ENCODE data around the gene FMNL2. TPM values are rescaled to one million over a fixed set of nuclear protein-coding genes. Genes with fewer than 3 reads are reported as not detected.

The FMNL2 gene
- total RNA-seq, 1 experiment from 2014 or later: 43.1 TPM

GRCh38 chr2:152573168-152573567, 238.2 kb downstream of the FMNL2 start:
- TF ChIP-seq, protein P1, sequence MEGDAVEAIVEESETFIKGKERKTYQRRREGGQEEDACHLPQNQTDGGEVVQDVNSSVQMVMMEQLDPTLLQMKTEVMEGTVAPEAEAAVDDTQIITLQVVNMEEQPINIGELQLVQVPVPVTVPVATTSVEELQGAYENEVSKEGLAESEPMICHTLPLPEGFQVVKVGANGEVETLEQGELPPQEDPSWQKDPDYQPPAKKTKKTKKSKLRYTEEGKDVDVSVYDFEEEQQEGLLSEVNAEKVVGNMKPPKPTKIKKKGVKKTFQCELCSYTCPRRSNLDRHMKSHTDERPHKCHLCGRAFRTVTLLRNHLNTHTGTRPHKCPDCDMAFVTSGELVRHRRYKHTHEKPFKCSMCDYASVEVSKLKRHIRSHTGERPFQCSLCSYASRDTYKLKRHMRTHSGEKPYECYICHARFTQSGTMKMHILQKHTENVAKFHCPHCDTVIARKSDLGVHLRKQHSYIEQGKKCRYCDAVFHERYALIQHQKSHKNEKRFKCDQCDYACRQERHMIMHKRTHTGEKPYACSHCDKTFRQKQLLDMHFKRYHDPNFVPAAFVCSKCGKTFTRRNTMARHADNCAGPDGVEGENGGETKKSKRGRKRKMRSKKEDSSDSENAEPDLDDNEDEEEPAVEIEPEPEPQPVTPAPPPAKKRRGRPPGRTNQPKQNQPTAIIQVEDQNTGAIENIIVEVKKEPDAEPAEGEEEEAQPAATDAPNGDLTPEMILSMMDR (conservative IDR thresholded peaks at IDR 0.05; ENCODE audit: low read depth, low read length): no peak
- no peak for TF ChIP-seq EZH2 (IDR thresholded peaks at IDR 0.05; ENCODE audit: borderline replicate concordance, low read depth, low read length, poor library complexity, severe bottlenecking)
- CTCF ChIA-PET: no interaction called here
- POLR2A ChIA-PET (ENCODE audit: low non-redundant PET): no interaction called here
- Histone ChIP-seq H3K36me3 (ENCODE audit: insufficient read depth, low read length, poor library complexity, severe bottlenecking) (no peaks in the 10 kb centered on the region), H3K4me3 (ENCODE audit: low read depth, low read length, poor library complexity, severe bottlenecking) (no peak overlapping the region), H3K4me1 (ENCODE audit: insufficient read depth, low read length, poor library complexity, severe bottlenecking) (peaks cover 26% of the 10 kb centered on the region), H3K27me3 (replicated peaks; ENCODE audit: insufficient read depth, low read depth, low read length, poor library complexity) (no peaks in the 10 kb centered on the region), H3K27ac (ENCODE audit: low read depth, low read length, poor library complexity, severe bottlenecking) (no peak overlapping the region), H3K9me3 (ENCODE audit: low read depth, low read length, poor library complexity, severe bottlenecking) (no peaks in the 10 kb centered on the region)
- intact Hi-C loops (cut with micrococcal nuclease; ENCODE audit: unreplicated experiment): no loop called here
- no TSS peak for BruUV-seq (replicated peaks)
- peak; percentile 84 for DNase-seq (ENCODE audit: low spot score)

DNA sequence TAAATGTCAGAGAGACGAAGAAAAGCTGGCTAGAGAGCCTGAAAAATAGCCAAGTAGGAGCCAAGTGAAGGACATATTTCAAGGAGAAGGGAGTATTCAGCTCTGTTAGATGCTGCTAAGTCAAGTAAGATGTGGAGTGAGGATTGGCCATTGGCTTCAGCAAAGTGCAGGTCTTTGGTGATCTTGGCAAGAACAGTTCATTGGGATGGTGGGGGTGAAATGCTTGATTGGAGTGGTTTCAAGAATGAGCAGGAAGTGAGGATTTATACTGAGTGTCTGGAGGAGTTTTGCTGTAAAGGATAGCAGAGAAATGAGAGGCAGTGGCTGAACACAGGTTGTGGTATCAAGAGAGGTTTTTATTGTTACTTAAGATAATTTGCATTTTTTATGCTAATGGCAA, 242.6 kb downstream of the FMNL2 start:
- peak; percentile 29 for DNase-seq (ENCODE audit: low spot score)
- TF ChIP-seq, protein P1 (conservative IDR thresholded peaks at IDR 0.05; ENCODE audit: low read depth, low read length): no peak
- no peak for TF ChIP-seq EZH2 (IDR thresholded peaks at IDR 0.05; ENCODE audit: borderline replicate concordance, low read depth, low read length, poor library complexity, severe bottlenecking)
- Histone ChIP-seq H3K9me3 (ENCODE audit: low read depth, low read length, poor library complexity, severe bottlenecking) (no peaks in the 10 kb centered on the region), H3K4me1 (ENCODE audit: insufficient read depth, low read length, poor library complexity, severe bottlenecking) (peaks cover 33% of the 10 kb centered on the region), H3K36me3 (ENCODE audit: insufficient read depth, low read length, poor library complexity, severe bottlenecking) (no peaks in the 10 kb centered on the region), H3K4me3 (ENCODE audit: low read depth, low read length, poor library complexity, severe bottlenecking) (no peak overlapping the region), H3K27ac (ENCODE audit: low read depth, low read length, poor library complexity, severe bottlenecking) (no peak overlapping the region), H3K27me3 (replicated peaks; ENCODE audit: insufficient read depth, low read depth, low read length, poor library complexity) (no peaks in the 10 kb centered on the region)
- ChIA-PET CTCF (no interaction called here), POLR2A (ENCODE audit: low non-redundant PET) (no interaction called here)
- intact Hi-C loops (cut with micrococcal nuclease; ENCODE audit: unreplicated experiment): no loop called here
- BruUV-seq (replicated peaks): TSS peak; percentile 15

GRCh38 chr2:152578573-152578972, 243.6 kb downstream of the FMNL2 start:
- peaks cover 27% of the 10 kb centered on the region for H3K4me1 ChIP-seq (ENCODE audit: insufficient read depth, low read length, poor library complexity, severe bottlenecking)
- H3K4me3 ChIP-seq (ENCODE audit: low read depth, low read length, poor library complexity, severe bottlenecking): no peak overlapping the region
- CTCF ChIA-PET: no interaction called here
- H3K36me3 ChIP-seq (ENCODE audit: insufficient read depth, low read length, poor library complexity, severe bottlenecking): no peaks in the 10 kb centered on the region
- TF ChIP-seq EZH2 (IDR thresholded peaks at IDR 0.05; ENCODE audit: borderline replicate concordance, low read depth, low read length, poor library complexity, severe bottlenecking): no peak
- TF ChIP-seq, protein P1 (conservative IDR thresholded peaks at IDR 0.05; ENCODE audit: low read depth, low read length): no peak
- intact Hi-C loops (cut with micrococcal nuclease; ENCODE audit: unreplicated experiment): no loop called here
- DNase-seq (ENCODE audit: low spot score): no peak
- H3K9me3 ChIP-seq (ENCODE audit: low read depth, low read length, poor library complexity, severe bottlenecking): no peaks in the 10 kb centered on the region
- no peak overlapping the region for H3K27ac ChIP-seq (ENCODE audit: low read depth, low read length, poor library complexity, severe bottlenecking)
- POLR2A ChIA-PET (ENCODE audit: low non-redundant PET): no interaction called here
- no TSS peak for BruUV-seq (replicated peaks)
- H3K27me3 ChIP-seq (replicated peaks; ENCODE audit: insufficient read depth, low read depth, low read length, poor library complexity): no peaks in the 10 kb centered on the region

All from A673 (cell line).